Common myeloid progenitor, CD34-positive (primary cell): ENCODE data around the gene TCF23.
"Not testable (repeated sequence)": the region's sequence is repeated elsewhere in the genome, so short reads cannot be mapped to it uniquely, and the experiment has no call there.

Experiments used
- CTCF ChIA-PET: fragments of 350-600 bp; sonication (Branson Sonifier 250); formaldehyde crosslinking; loops from one replicate; lab custom pipeline; 2021; ENCODE audit warnings: antibody characterized with exemption; lab: Charles Lee
- POLR2A ChIA-PET: fragments of 350-600 bp; sonication (Branson Sonifier 250); formaldehyde crosslinking; loops from one replicate; lab custom pipeline; 2021; ENCODE audit warnings: antibody characterized with exemption; lab: Charles Lee
- DNase-seq, 3 donors: peaks; one replicate each; pipeline versions ENCODE4 v3.0.0 to v3.0.0-alpha.2; 2013
- H3K27ac ChIP-seq, 2 experiments: 1 replicate in 1 of 2; 2 replicates in 1 of 2; pipeline ENCODE4 v1.7.0; 2013; ENCODE audit warnings: inconsistent platforms in 2 of 2, low read length in 2 of 2, mild to moderate bottlenecking in 2 of 2, low read depth in 1 of 2, moderate library complexity in 1 of 2; ENCODE audit not compliant: severe bottlenecking in 2 of 2, insufficient read depth in 1 of 2, poor library complexity in 1 of 2
- H3K27me3 ChIP-seq, 5 experiments: replicated peaks in 2 of 5; 1 replicate in 3 of 5; 2 replicates in 2 of 5; pipeline versions ENCODE4 v1.6.1 to v1.7.0; 2013; ENCODE audit warnings: low read length in 4 of 5, mild to moderate bottlenecking in 2 of 5, moderate library complexity in 2 of 5, inconsistent platforms in 1 of 5; ENCODE audit not compliant: insufficient read depth in 5 of 5, control insufficient read depth in 4 of 5
- H3K36me3 ChIP-seq, 4 experiments: 1 replicate in 2 of 4; 2 replicates in 2 of 4; pipeline versions ENCODE4 v1.6.1 to v1.7.0; 2013; ENCODE audit warnings: low read length in 3 of 4, control low read depth in 1 of 4, mild to moderate bottlenecking in 1 of 4; ENCODE audit not compliant: control insufficient read depth in 4 of 4, insufficient read depth in 4 of 4
- H3K4me1 ChIP-seq, 4 experiments: 1 replicate in 3 of 4; 2 replicates in 1 of 4; pipeline versions ENCODE4 v1.6.1 to v1.7.1; 2013; ENCODE audit warnings: low read length in 3 of 4, mild to moderate bottlenecking in 3 of 4, control low read depth in 1 of 4, inconsistent platforms in 1 of 4, moderate library complexity in 1 of 4; ENCODE audit not compliant: control insufficient read depth in 4 of 4, insufficient read depth in 4 of 4; ENCODE audit errors: control extremely low read depth in 1 of 4
- H3K4me3 ChIP-seq, 7 experiments: 1 replicate in 4 of 7; 2 replicates in 3 of 7; pipeline versions ENCODE4 v1.5.1 to v1.7.0; 2013; ENCODE audit warnings: mild to moderate bottlenecking in 7 of 7, low read length in 6 of 7, moderate library complexity in 6 of 7, inconsistent platforms in 2 of 7, low read depth in 2 of 7, control low read depth in 1 of 7; ENCODE audit not compliant: insufficient read depth in 4 of 7, control insufficient read depth in 1 of 7; ENCODE audit errors: extremely low read depth in 1 of 7
- H3K9me3 ChIP-seq, 5 experiments: 1 replicate in 4 of 5; 2 replicates in 1 of 5; pipeline versions ENCODE4 v1.6.1 to v1.7.1; 2013; ENCODE audit warnings: low read length in 4 of 5, mild to moderate bottlenecking in 2 of 5, inconsistent platforms in 1 of 5, low read depth in 1 of 5, moderate library complexity in 1 of 5; ENCODE audit not compliant: control insufficient read depth in 4 of 5, insufficient read depth in 2 of 5; ENCODE audit errors: control extremely low read depth in 1 of 5
- WGBS: methylation state at CpG from one replicate; pipeline ENCODE4 v1.1.5; 2013; ENCODE audit not compliant: insufficient coverage; 5-methylcytosine and 5-hydroxymethylcytosine counted together

TCF23 gene

GRCh38 chr2:27195799-27196198 lies 47.0 kb downstream of the TCF23 start:
- 100% methylated on average over 1 of the region's 3 CpGs for WGBS

GRCh38 chr2:27198068-27198467 lies 49.3 kb downstream of the TCF23 start:
- no CpG with 5 or more reads among the region's 3 CpGs for WGBS
- DNase-seq, H3K4me1 ChIP-seq, H3K27ac ChIP-seq, POLR2A ChIA-PET, H3K4me3 ChIP-seq, H3K9me3 ChIP-seq, H3K27me3 ChIP-seq: not testable (repeated sequence)
- CTCF ChIA-PET = interaction anchor here (1.6 kb wide), 1 partner anchor 74 kb away, joined by 6 read pairs; the partner anchor contains the start of gene ABHD1
- H3K36me3 ChIP-seq = peaks cover 5 to 34% (median 21%) of the 10 kb centered on the region in 4 experiments

More at GRCh38 chr2:27195799-27196198, 47.0 kb downstream of the TCF23 start:
- H3K27me3 ChIP-seq, H3K9me3 ChIP-seq, DNase-seq, H3K4me3 ChIP-seq, H3K4me1 ChIP-seq, H3K27ac ChIP-seq, POLR2A ChIA-PET, CTCF ChIA-PET: not testable (repeated sequence)
- H3K36me3 ChIP-seq = peaks cover 2 to 13% (median 9%) of the 10 kb centered on the region in 4 experiments

- ChIA-PET CTCF (interaction anchor here (1.6 kb wide), 1 partner anchor 75 kb away, joined by 6 read pairs; the partner anchor contains the start of gene ABHD1), POLR2A (no interaction called here)
- 88% methylated on average over 2 of the region's 2 CpGs for WGBS
- Histone ChIP-seq H3K27me3 (no peaks in the 10 kb centered on the region), H3K36me3 (peaks cover 5 to 39% (median 25%) of the 10 kb centered on the region in 4 experiments), H3K4me3 (no peak overlapping the region), H3K9me3 (no peaks in the 10 kb centered on the region), H3K27ac (no peak overlapping the region), H3K4me1 (no peaks in the 10 kb centered on the region)
- no peak for DNase-seq
Observed at GRCh38 chr2:27198627-27199026, 49.8 kb downstream of the TCF23 start.

- WGBS = 100% methylated on average over 1 of the region's 2 CpGs
- ChIA-PET CTCF (no interaction called here), POLR2A (no interaction called here)
- DNase-seq = no peak
- no peaks in the 10 kb centered on the region for H3K27me3 ChIP-seq
- peaks cover 7 to 45% (median 31%) of the 10 kb centered on the region in 4 experiments for H3K36me3 ChIP-seq
- H3K4me1 ChIP-seq = no peaks in the 10 kb centered on the region
- H3K4me3 ChIP-seq = no peak overlapping the region
- H3K27ac ChIP-seq = no peak overlapping the region
- H3K9me3 ChIP-seq = no peaks in the 10 kb centered on the region
Observed at GRCh38 chr2:27199241-27199640, 50.4 kb downstream of the TCF23 start.

- Histone ChIP-seq H3K36me3 (peaks cover 14 to 70% (median 52%) of the 10 kb centered on the region in 4 experiments), H3K4me3 (no peak overlapping the region), H3K4me1 (no peaks in the 10 kb centered on the region), H3K27me3 (no peaks in the 10 kb centered on the region), H3K9me3 (no peaks in the 10 kb centered on the region), H3K27ac (no peak overlapping the region)
- DNase-seq = no peak
- POLR2A ChIA-PET = no interaction called here
- CTCF ChIA-PET = interaction anchor here (1.3 kb wide), 1 partner anchor 11 kb away, joined by 3 read pairs; no protein-coding TSS in a partner anchor
- 98% methylated on average over 7 of the region's 7 CpGs for whole genome bisulfite sequencing
Observed at GRCh38 chr2:27201675-27202074, 52.9 kb downstream of the TCF23 start.

GRCh38 chr2:27202854-27203253 lies 54.0 kb downstream of the TCF23 start:
- Histone ChIP-seq H3K27me3 (no peaks in the 10 kb centered on the region), H3K9me3 (no peaks in the 10 kb centered on the region), H3K36me3 (peaks cover 14 to 82% (median 63%) of the 10 kb centered on the region in 4 experiments), H3K4me3 (no peak overlapping the region), H3K4me1 (no peaks in the 10 kb centered on the region), H3K27ac (no peak overlapping the region)
- WGBS = 100% methylated on average over 1 of the region's 2 CpGs
- DNase-seq = no peak
- ChIA-PET POLR2A (no interaction called here), CTCF (interaction anchor here (1.4 kb wide), 1 partner anchor 11 kb away, joined by 4 read pairs; no protein-coding TSS in a partner anchor)

- H3K27me3 ChIP-seq = no peaks in the 10 kb centered on the region
- no peaks in the 10 kb centered on the region for H3K9me3 ChIP-seq
- ChIA-PET POLR2A (interaction anchor here (0.6 kb wide), 1 partner anchor 87 kb away, joined by 4 read pairs; no protein-coding TSS in a partner anchor), CTCF (interaction anchor here (1.4 kb wide), 1 partner anchor 12 kb away, joined by 4 read pairs; no protein-coding TSS in a partner anchor)
- no peaks in the 10 kb centered on the region for H3K4me1 ChIP-seq
- peaks cover 14 to 90% (median 69%) of the 10 kb centered on the region in 4 experiments for H3K36me3 ChIP-seq
- no peak overlapping the region for H3K27ac ChIP-seq
- H3K4me3 ChIP-seq = no peak overlapping the region
- no peak for DNase-seq
- WGBS = 97% methylated on average over 7 of the region's 9 CpGs
Observed at GRCh38 chr2:27203741-27204140, 54.9 kb downstream of the TCF23 start.
